OCI-LY7 (cell line): ENCODE data around the gene RAB30. TPM values are rescaled to one million over a fixed set of nuclear protein-coding genes. Genes with fewer than 3 reads are reported as not detected.
A peak's percentile ranks its signal among the peaks of the same experiment; 100 is the strongest.

Experiments used
- BruUV-seq: library from RNA; stranded (reverse); fragments of 400-500 nt; replicated peaks from 2 replicates; lab custom pipeline; 2021; lab: Mats Ljungman, UMichigan
- CTCF ChIA-PET: fragments of 300-600 bp; sonication (Branson Sonifier 250); formaldehyde crosslinking; loops from one replicate; lab custom pipeline; 2022; ENCODE audit warnings: antibody characterized with exemption; ENCODE audit not compliant: unreplicated experiment; lab: Charles Lee
- POLR2A ChIA-PET: fragments of 300-600 bp; sonication (Branson Sonifier 250); formaldehyde crosslinking; loops from one replicate; lab custom pipeline; 2022; ENCODE audit warnings: antibody characterized with exemption; lab: Charles Lee
- DNase-seq: peaks from one replicate; pipeline ENCODE4 v3.0.0-alpha.2; 2015; ENCODE audit warnings: low spot score
- H2AFZ ChIP-seq: fragments of 200-600 bp; sonication (generic), shearing (Covaris generic); 2 replicates; pipeline ENCODE4 v1.6.1; 2014; ENCODE audit warnings: mild to moderate bottlenecking, antibody characterized with exemption, low read length, moderate library complexity
- H3K27ac ChIP-seq: fragments of 200-600 bp; sonication (generic); 2 replicates; pipeline ENCODE4 v1.5.1; 2014; ENCODE audit warnings: mixed run types, low read depth, mild to moderate bottlenecking, moderate library complexity, low read length, inconsistent platforms; ENCODE audit not compliant: poor library complexity, severe bottlenecking
- H3K36me3 ChIP-seq: fragments of 200-600 bp; sonication (generic); 2 replicates; pipeline ENCODE4 v1.6.1; 2014; ENCODE audit warnings: mild to moderate bottlenecking, antibody characterized with exemption, low read length, moderate library complexity, mixed read lengths; ENCODE audit not compliant: insufficient read depth
- H3K4me1 ChIP-seq: fragments of 200-600 bp; sonication (generic); 2 replicates; pipeline ENCODE4 v1.5.1; 2014; ENCODE audit warnings: mild to moderate bottlenecking, low read length; ENCODE audit not compliant: insufficient read depth, poor library complexity, severe bottlenecking
- H3K4me2 ChIP-seq: fragments of 200-600 bp; sonication (generic); 2 replicates; pipeline ENCODE4 v1.6.1; 2014; ENCODE audit warnings: mild to moderate bottlenecking, low read length
- H3K4me3 ChIP-seq: fragments of 200-600 bp; sonication (generic); 2 replicates; pipeline ENCODE4 v1.5.1; 2014; ENCODE audit warnings: mild to moderate bottlenecking, low read depth, low read length; ENCODE audit not compliant: poor library complexity, severe bottlenecking
- H3K79me2 ChIP-seq: fragments of 200-600 bp; sonication (generic); 2 replicates; pipeline ENCODE4 v1.6.1; 2016; ENCODE audit warnings: low read depth, mild to moderate bottlenecking, low read length, moderate library complexity, mixed read lengths; ENCODE audit not compliant: insufficient read depth
- H3K9me2 ChIP-seq: fragments of 200-600 bp; sonication (generic); 2 replicates; pipeline ENCODE4 v1.6.1; 2016; ENCODE audit warnings: mild to moderate bottlenecking, low read length, mixed read lengths; ENCODE audit not compliant: insufficient read depth
- H3K9me3 ChIP-seq: fragments of 200-600 bp; sonication (generic); 2 replicates; pipeline ENCODE4 v1.6.1; 2014; ENCODE audit warnings: mild to moderate bottlenecking, mixed run types, low read length, mixed read lengths
- H4K20me1 ChIP-seq: fragments of 200-600 bp; sonication (generic); 2 replicates; pipeline ENCODE4 v1.6.1; 2014; ENCODE audit warnings: mild to moderate bottlenecking, antibody characterized with exemption, low read length, moderate library complexity, mixed read lengths; ENCODE audit not compliant: insufficient read depth
- EZH2phosphoT487 ChIP-seq: fragments of 200-600 bp; sonication (generic); IDR thresholded peaks from 2 replicates; pipeline ENCODE4 v1.6.1; 2018; ENCODE audit warnings: low read depth, borderline replicate concordance, mild to moderate bottlenecking, mixed run types, antibody characterized with exemption, low read length, moderate library complexity, mixed read lengths
- intact Hi-C: fragments of 100-400 bp; cut with micrococcal nuclease; formaldehyde crosslinking; loops from one replicate; pipeline ENCODE4 v1.10.0; 2022; ENCODE audit not compliant: unreplicated experiment
- total RNA-seq, 2 experiments: library from RNA; depleted of rRNA in 1 of 2; stranded (reverse); fragments of >200 nt in 1 of 2; shearing (Covaris generic) in 1 of 2; gene quantifications; 2 replicates each; pipeline ENCODE4 v1.2.3, GENCODE V29; 2014 to 2022
- TF ChIP-seq, protein P1 (sequence below): fragments of 200-600 bp; sonication (generic); conservative IDR thresholded peaks from 2 replicates; pipeline ENCODE4 v1.5.1; 2014; ENCODE audit warnings: mild to moderate bottlenecking, antibody characterized with exemption, low read length, moderate library complexity, mixed read lengths

The RAB30 gene
- total RNA-seq, 2 experiments from 2014 or later: 33.3 to 132 TPM

DNA sequence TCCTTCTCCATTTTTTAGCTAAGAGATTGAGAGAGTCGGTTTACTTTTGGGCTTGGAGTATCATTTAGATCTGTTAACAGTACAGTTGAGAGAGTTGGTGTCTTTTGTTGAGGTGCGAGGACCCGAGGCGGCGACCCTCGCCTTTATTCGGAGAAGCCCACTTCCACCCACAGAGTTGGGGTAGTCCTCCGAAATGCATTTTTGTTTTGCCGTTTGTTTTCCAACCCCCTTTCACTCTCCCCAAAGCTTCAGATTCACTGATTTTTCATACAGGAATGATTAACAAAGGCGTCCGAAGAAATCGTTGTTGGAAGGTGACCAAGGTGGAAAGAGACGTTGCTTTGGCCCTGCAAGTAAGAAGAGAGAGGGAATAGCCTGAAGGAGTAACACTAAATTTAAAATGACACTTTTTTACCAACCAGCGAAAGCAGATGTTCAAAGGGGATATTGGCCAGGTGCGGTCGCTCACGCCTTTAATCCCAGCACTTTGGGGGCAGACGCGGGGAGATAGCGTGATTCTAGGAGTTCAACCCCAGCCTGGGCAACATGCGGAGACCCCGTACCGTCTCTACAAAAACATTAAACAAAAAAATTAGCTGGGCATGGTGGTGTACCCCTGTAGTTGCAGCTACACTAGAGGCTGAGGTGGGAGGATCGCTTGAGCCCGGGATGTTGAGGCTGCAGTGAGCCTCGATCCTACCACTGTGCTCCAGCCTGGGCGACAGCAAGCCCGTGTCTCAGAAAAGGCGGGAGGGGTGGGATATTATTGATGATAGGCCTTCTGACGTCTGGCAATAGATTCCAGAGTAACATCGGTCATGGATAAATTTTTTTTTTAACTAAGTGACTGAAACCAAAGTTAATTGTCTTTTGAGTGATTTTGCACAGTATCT is 899 bp upstream of the RAB30 start:
- H3K36me3 ChIP-seq: peaks cover 51% of the 10 kb centered on the region
- H3K9me3 ChIP-seq: no peaks in the 10 kb centered on the region
- H2AFZ ChIP-seq: peak overlapping the region; percentile 19; the same call in 1 of the 2 replicates
- peak overlapping the region; percentile 86 for H3K4me3 ChIP-seq
- peaks cover 32% of the 10 kb centered on the region for H3K4me1 ChIP-seq
- intact Hi-C loops: loop anchor here (5.0 kb wide), 1 partner anchor 215 kb away; the partner anchor contains the start of gene CCDC90B
- H3K27ac ChIP-seq: peak overlapping the region; percentile 64
- no peaks in the 10 kb centered on the region for H4K20me1 ChIP-seq
- peak overlapping the region; percentile 75 for H3K4me2 ChIP-seq
- peak; percentile 33 for DNase-seq
- ChIA-PET CTCF (no interaction called here), POLR2A (interaction anchor here (0.6 to 2.3 kb wide), 14 partner anchors 13 to 175 kb away, joined by 3 to 9 read pairs (median 3); partner anchors contain the start of genes DDIAS and PCF11)
- no peak for TF ChIP-seq EZH2phosphoT487
- TF ChIP-seq, protein P1, sequence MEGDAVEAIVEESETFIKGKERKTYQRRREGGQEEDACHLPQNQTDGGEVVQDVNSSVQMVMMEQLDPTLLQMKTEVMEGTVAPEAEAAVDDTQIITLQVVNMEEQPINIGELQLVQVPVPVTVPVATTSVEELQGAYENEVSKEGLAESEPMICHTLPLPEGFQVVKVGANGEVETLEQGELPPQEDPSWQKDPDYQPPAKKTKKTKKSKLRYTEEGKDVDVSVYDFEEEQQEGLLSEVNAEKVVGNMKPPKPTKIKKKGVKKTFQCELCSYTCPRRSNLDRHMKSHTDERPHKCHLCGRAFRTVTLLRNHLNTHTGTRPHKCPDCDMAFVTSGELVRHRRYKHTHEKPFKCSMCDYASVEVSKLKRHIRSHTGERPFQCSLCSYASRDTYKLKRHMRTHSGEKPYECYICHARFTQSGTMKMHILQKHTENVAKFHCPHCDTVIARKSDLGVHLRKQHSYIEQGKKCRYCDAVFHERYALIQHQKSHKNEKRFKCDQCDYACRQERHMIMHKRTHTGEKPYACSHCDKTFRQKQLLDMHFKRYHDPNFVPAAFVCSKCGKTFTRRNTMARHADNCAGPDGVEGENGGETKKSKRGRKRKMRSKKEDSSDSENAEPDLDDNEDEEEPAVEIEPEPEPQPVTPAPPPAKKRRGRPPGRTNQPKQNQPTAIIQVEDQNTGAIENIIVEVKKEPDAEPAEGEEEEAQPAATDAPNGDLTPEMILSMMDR: no peak
- peaks cover 71% of the 10 kb centered on the region for H3K79me2 ChIP-seq
- BruUV-seq: TSS peak; percentile 77
- H3K9me2 ChIP-seq: no peaks in the 10 kb centered on the region

DNA sequence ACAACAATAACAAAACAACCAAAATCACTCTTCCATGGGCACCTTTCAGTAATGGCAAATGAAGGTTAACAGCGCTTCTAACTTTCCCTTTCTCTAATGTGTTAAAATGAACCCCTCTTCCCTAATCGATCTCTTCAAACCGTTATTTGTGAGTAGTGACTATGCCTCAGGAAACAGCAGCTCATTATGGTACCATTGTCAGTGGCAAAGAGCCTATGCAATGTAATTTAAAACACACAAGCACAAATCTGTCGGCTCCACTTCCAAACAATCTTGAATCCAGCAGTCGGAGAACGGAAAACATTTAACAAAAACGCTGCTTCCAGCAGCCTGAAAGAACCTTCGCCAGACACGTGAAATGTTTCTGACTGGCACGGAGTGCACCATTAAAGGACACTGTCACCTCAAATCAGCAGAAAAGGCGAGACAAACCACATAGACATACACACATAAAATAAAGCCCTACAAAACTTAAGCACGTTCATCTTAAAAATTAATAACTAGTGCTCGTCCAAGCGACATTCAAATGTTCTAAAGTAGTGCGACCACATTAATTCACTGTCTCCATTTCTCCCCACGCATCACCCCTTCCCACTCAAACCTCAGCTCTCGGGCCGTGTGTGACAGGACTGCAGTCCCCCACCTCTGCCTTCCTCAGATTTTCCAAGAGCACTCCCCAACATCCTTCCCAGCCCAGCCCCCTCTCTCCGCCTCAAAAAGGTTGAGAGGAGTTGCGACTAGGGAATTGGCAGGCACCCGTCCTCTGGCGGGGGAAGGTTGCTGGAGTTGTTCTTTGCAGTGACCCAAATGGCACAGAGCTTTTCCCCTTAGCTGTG is 748 bp downstream of the RAB30 start:
- POLR2A ChIA-PET: interaction anchor here (0.5 to 2.3 kb wide), 18 partner anchors 8 to 170 kb away, joined by 3 to 13 read pairs (median 4); partner anchors contain the start of gene DDIAS
- no peak for DNase-seq
- peak overlapping the region; percentile 86 for H3K4me3 ChIP-seq
- H3K79me2 ChIP-seq: peaks cover 88% of the 10 kb centered on the region
- no peaks in the 10 kb centered on the region for H3K9me3 ChIP-seq
- peaks cover 48% of the 10 kb centered on the region for H3K4me1 ChIP-seq
- no peaks in the 10 kb centered on the region for H3K9me2 ChIP-seq
- peak overlapping the region; percentile 88 for H3K4me2 ChIP-seq
- no peak overlapping the region for H2AFZ ChIP-seq
- H4K20me1 ChIP-seq: no peaks in the 10 kb centered on the region
- intact Hi-C loops: loop anchor here (2.0 to 5.0 kb wide), 2 partner anchors 86 to 216 kb away; partner anchors contain the start of genes CCDC90B and PCF11
- H3K36me3 ChIP-seq: peaks cover 46% of the 10 kb centered on the region
- CTCF ChIA-PET: interaction anchor here (0.6 kb wide), 1 partner anchor 26 kb away, joined by 3 read pairs; no protein-coding TSS in a partner anchor
- TF ChIP-seq, protein P1: no peak
- TF ChIP-seq EZH2phosphoT487: no peak
- TSS peak; percentile 69 for BruUV-seq
- peak overlapping the region; percentile 70 for H3K27ac ChIP-seq
